ENCODE data around the gene CLEC7A. TPM values are rescaled to one million over a fixed set of nuclear protein-coding genes. Genes with fewer than 3 reads are reported as not detected.

Gene CLEC7A
- total and polyA plus RNA-seq, 4 donors, result 16.8 to 50.8 (median 31.9) TPM

DNA sequence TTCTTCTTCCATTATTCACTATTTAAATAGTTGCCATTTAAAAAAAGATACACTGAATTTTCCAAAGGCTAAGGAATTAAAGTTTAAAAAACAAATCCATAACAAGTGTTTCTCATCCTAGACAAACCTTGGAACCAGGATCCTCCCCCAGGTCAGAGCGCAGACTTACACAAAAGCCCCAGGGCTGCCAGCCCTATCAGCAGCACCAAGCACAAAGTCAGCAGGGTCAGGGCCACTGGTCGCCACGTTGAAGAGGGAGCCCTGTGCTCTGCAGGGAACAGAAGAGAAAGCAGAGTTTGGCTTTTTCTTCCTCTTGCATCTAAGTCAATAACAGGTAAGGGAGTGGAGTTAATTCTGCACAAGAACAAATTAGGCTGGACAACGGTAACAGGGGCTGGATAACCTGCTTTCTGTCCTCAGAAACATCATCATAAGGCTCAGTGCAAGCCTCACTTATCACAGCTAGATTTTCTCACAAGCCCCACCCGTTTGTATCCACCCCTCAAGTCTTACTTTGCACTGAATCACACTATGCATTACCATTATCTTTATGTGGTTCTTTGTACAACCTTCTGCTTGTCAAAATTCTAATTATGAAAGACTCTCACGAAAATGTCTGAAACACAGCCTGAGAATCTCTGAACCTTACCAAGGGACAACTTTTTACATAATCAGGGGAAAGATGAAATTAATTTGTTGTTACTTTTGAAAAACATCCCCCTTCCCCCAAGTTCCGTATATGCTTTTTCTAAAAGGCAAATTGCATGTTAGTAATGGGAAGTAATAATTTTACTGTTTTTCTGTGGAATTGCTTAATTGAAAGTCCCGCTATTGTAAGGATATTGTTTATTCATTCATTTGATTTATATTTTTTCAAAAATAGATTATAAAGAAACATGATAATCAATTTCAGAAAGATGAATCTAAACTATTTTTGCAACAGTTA is 40.8 kb downstream of the CLEC7A start:
- H3K9me3 ChIP-seq (ENCODE audit: control insufficient read depth in 4 of 4, insufficient read depth in 3 of 4, low read length in 3 of 4), result peaks cover 0 to 3% (median 0%) of the 10 kb centered on the region in 4 donors
- H3K4me3 ChIP-seq, result no peak overlapping the region
- no peaks in the 10 kb centered on the region for H3K27me3 ChIP-seq (ENCODE audit: control insufficient read depth in 3 of 3, insufficient read depth in 3 of 3, low read length in 2 of 3)
- H3K27ac ChIP-seq (ENCODE audit: low read depth in 1 of 2, low read length in 1 of 2), result no peak overlapping the region
- H3K9ac ChIP-seq (ENCODE audit: insufficient read depth in 1 of 2, low read length in 2 of 2), result no peak overlapping the region
- H3K4me1 ChIP-seq (ENCODE audit: control insufficient read depth in 5 of 5, insufficient read depth in 5 of 5, low read length in 5 of 5), result peaks cover 0 to 4% (median 0%) of the 10 kb centered on the region in 5 donors
- DNase-seq (no peak), ATAC-seq (ENCODE audit: insufficient read depth, low FRiP score) (no peak)
- WGBS, 2 donors, result 45 to 57% methylated on average over 8 of the region's 8 CpGs
- no peaks in the 10 kb centered on the region for H3K36me3 ChIP-seq (ENCODE audit: control insufficient read depth in 4 of 4, insufficient read depth in 4 of 4, low read length in 4 of 4)
- TF ChIP-seq, protein P1, sequence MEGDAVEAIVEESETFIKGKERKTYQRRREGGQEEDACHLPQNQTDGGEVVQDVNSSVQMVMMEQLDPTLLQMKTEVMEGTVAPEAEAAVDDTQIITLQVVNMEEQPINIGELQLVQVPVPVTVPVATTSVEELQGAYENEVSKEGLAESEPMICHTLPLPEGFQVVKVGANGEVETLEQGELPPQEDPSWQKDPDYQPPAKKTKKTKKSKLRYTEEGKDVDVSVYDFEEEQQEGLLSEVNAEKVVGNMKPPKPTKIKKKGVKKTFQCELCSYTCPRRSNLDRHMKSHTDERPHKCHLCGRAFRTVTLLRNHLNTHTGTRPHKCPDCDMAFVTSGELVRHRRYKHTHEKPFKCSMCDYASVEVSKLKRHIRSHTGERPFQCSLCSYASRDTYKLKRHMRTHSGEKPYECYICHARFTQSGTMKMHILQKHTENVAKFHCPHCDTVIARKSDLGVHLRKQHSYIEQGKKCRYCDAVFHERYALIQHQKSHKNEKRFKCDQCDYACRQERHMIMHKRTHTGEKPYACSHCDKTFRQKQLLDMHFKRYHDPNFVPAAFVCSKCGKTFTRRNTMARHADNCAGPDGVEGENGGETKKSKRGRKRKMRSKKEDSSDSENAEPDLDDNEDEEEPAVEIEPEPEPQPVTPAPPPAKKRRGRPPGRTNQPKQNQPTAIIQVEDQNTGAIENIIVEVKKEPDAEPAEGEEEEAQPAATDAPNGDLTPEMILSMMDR (IDR thresholded peaks at IDR 0.05; ENCODE audit: control extremely low read depth, extremely low read depth), result no peak

DNA sequence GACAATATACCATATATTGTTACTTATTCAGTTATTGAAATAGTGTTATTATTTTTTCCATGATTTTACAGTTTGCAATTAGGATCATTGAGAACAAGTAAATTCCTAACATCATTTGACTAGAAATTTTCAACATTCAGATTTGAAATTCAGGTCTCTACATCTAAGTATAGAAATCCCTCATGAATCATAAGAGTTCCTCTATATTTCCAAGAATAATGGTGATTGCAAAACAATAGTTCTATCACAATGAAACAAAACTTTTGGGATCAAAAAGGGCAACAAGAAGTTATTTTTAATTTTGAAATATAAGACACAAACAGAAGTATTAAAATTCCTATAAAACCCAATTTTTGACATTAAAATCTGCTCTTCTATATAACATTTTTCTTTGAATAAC is 42.0 kb downstream of the CLEC7A start:
- Histone ChIP-seq H3K36me3 (ENCODE audit: control insufficient read depth in 4 of 4, insufficient read depth in 4 of 4, low read length in 4 of 4) (no peaks in the 10 kb centered on the region), H3K9me3 (ENCODE audit: control insufficient read depth in 4 of 4, insufficient read depth in 3 of 4, low read length in 3 of 4) (peaks cover 0 to 3% (median 1%) of the 10 kb centered on the region in 4 donors), H3K27me3 (ENCODE audit: control insufficient read depth in 3 of 3, insufficient read depth in 3 of 3, low read length in 2 of 3) (no peaks in the 10 kb centered on the region), H3K9ac (ENCODE audit: insufficient read depth in 1 of 2, low read length in 2 of 2) (no peak overlapping the region), H3K4me3 (no peak overlapping the region), H3K27ac (ENCODE audit: low read depth in 1 of 2, low read length in 1 of 2) (no peak overlapping the region), H3K4me1 (ENCODE audit: control insufficient read depth in 5 of 5, insufficient read depth in 5 of 5, low read length in 5 of 5) (peaks cover 0 to 4% (median 0%) of the 10 kb centered on the region in 5 donors)
- TF ChIP-seq, protein P1 (IDR thresholded peaks at IDR 0.05; ENCODE audit: control extremely low read depth, extremely low read depth), result no peak
- ATAC-seq (ENCODE audit: insufficient read depth, low FRiP score) (no peak), DNase-seq (no peak)

DNA sequence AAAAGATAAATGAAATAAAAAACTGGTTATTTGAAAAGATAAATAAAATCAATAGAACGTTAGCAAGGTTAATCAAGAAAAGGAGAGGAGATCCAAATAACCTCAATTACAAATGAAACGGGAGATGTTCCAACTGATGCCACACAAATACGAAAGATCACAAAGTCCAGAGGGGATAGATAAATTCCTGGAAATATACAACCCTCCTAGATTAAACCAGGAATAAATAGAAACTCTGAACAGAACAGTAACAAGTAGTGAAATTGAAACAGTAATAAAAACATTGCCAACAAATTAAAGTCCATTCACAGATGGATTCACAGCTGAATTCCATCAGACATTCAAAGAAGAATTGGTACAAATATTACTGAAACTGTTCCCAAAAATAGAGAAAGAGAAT is 43.6 kb downstream of the CLEC7A start:
- no peak overlapping the region for H3K27ac ChIP-seq (ENCODE audit: low read depth in 1 of 2, low read length in 1 of 2)
- TF ChIP-seq, protein P1 (IDR thresholded peaks at IDR 0.05; ENCODE audit: control extremely low read depth, extremely low read depth), result no peak

More for the DNA sequence above, 43.6 kb downstream of the CLEC7A start:
- ATAC-seq (ENCODE audit: insufficient read depth, low FRiP score) (no peak), DNase-seq (no peak)
- H3K9me3 ChIP-seq (ENCODE audit: control insufficient read depth in 4 of 4, insufficient read depth in 3 of 4, low read length in 3 of 4), result peaks cover 0 to 9% (median 2%) of the 10 kb centered on the region in 4 donors
- 73 to 88% methylated on average over 3 of the region's 3 CpGs for WGBS, 2 donors
- H3K4me3 ChIP-seq, result no peak overlapping the region
- peaks cover 0 to 5% (median 0%) of the 10 kb centered on the region in 5 donors for H3K4me1 ChIP-seq (ENCODE audit: control insufficient read depth in 5 of 5, insufficient read depth in 5 of 5, low read length in 5 of 5)
- no peaks in the 10 kb centered on the region for H3K27me3 ChIP-seq (ENCODE audit: control insufficient read depth in 3 of 3, insufficient read depth in 3 of 3, low read length in 2 of 3)
- H3K36me3 ChIP-seq (ENCODE audit: control insufficient read depth in 4 of 4, insufficient read depth in 4 of 4, low read length in 4 of 4), result no peaks in the 10 kb centered on the region
- H3K9ac ChIP-seq (ENCODE audit: insufficient read depth in 1 of 2, low read length in 2 of 2), result no peak overlapping the region
